Measurements from ENCODE around the gene REG4. TPM values are rescaled to one million over a fixed set of nuclear protein-coding genes. Genes with fewer than 3 reads are reported as not detected.

The REG4 gene
- total and polyA plus RNA-seq, 10 of the 15 experiments (the other 5 are each of a cell fraction or from before 2014, with no cell fraction given): not detected

DNA sequence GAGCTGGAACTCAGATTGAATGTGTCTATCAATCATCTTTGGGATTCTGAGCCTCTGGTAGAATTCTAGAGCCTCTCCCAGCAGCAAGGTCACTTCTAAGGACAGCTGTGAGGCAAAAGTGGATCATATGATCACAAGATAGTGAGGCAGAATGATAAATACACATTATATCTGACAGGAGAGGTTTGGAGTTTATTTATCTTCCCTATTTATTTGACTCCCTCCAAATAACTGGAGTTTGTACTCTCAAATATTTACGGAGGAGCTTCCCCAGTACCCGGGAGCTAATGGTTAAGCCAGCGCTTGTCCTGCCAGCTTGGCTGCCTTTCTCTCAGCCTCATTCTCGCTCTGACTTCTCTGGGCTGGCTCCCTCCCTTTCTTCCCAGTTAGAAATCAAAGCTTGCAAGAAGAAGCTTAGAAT, 44.9 kb downstream of the REG4 start:
- H3K27me3 ChIP-seq (replicated peaks in 1 of 2; ENCODE audit: control insufficient read depth in 2 of 2, insufficient read depth in 2 of 2, low read length in 1 of 2): no peaks in the 10 kb centered on the region
- no peaks in the 10 kb centered on the region for H3K9me3 ChIP-seq (replicated peaks; ENCODE audit: control insufficient read depth, insufficient read depth, low read length)
- no peaks in the 10 kb centered on the region for H3K79me2 ChIP-seq (ENCODE audit: control insufficient read depth, insufficient read depth, low read length)
- ChIA-PET CTCF (no interaction called here), POLR2A (no interaction called here), SMC1A (ENCODE audit: uncharacterized antibody, unreplicated experiment) (no interaction called here), RAD21 (ENCODE audit: unreplicated experiment) (no interaction called here)
- H2AFZ ChIP-seq (ENCODE audit: control insufficient read depth, low read depth, low read length): no peak overlapping the region
- FAIRE-seq (no peak), ATAC-seq (no peak), DNase-seq (ENCODE audit: low read depth, low spot score) (no peak)
- no peak for TF ChIP-seq MYB (IDR thresholded peaks at IDR 0.05; ENCODE audit: borderline replicate concordance, low read depth, low read length)
- H3K4me1 ChIP-seq (ENCODE audit: control insufficient read depth, insufficient read depth, low read length): no peaks in the 10 kb centered on the region
- BruUV-seq (replicated peaks): no TSS peak
- intact Hi-C loops (cut with micrococcal nuclease; ENCODE audit: unreplicated experiment) (no loop called here), in situ Hi-C loops (cut with MboI) (no loop called here)
- H3K4me2 ChIP-seq (ENCODE audit: control insufficient read depth, insufficient read depth): no peak overlapping the region
- H3K27ac ChIP-seq (ENCODE audit: control insufficient read depth, insufficient read depth): no peak overlapping the region
- H3K36me3 ChIP-seq (ENCODE audit: control insufficient read depth in 2 of 2, insufficient read depth in 2 of 2, low read length in 1 of 2): no peaks in the 10 kb centered on the region
- H4K20me1 ChIP-seq (ENCODE audit: control insufficient read depth, insufficient read depth): no peaks in the 10 kb centered on the region
- H3K9ac ChIP-seq (ENCODE audit: control insufficient read depth, insufficient read depth, low read length): no peak overlapping the region
- WGBS (ENCODE audit: insufficient coverage, insufficient replicate concordance, low lambda C conversion rate, missing lambda C conversion rate): 66% methylated on average over 4 of the region's 4 CpGs
- H3K4me3 ChIP-seq: no peak overlapping the region

DNA sequence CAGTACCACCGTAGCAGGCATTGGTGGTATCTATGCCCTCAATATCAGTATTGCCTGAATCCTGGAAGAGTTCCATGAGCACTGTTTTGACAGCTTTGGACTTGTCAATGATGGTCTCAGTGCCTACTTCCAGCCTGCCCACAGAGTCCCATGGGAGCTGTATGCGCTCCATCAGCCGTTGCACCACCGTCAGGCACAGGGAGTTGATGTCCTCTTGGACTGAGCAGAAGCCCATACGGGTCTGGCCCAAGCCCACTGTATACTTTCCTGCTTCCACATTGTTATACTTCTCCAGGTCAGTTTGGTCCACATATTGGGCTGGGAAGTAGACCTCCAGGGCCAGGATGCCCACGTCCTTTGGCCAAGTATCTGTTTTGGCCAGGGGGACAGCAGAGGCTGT, 47.0 kb downstream of the REG4 start:
- Histone ChIP-seq H3K27me3 (replicated peaks in 1 of 2; ENCODE audit: control insufficient read depth in 2 of 2, insufficient read depth in 2 of 2, low read length in 1 of 2) (no peaks in the 10 kb centered on the region), H3K27ac (ENCODE audit: control insufficient read depth, insufficient read depth) (no peak overlapping the region), H3K9me3 (replicated peaks; ENCODE audit: control insufficient read depth, insufficient read depth, low read length) (no peaks in the 10 kb centered on the region), H3K4me1 (ENCODE audit: control insufficient read depth, insufficient read depth, low read length) (no peaks in the 10 kb centered on the region), H3K9ac (ENCODE audit: control insufficient read depth, insufficient read depth, low read length) (no peak overlapping the region), H3K79me2 (ENCODE audit: control insufficient read depth, insufficient read depth, low read length) (no peaks in the 10 kb centered on the region), H3K4me3 (no peak overlapping the region), H2AFZ (ENCODE audit: control insufficient read depth, low read depth, low read length) (no peak overlapping the region), H4K20me1 (ENCODE audit: control insufficient read depth, insufficient read depth) (no peaks in the 10 kb centered on the region), H3K36me3 (ENCODE audit: control insufficient read depth in 2 of 2, insufficient read depth in 2 of 2, low read length in 1 of 2) (no peaks in the 10 kb centered on the region), H3K4me2 (ENCODE audit: control insufficient read depth, insufficient read depth) (no peak overlapping the region)
- no peak for ATAC-seq
- no peak for DNase-seq (ENCODE audit: low read depth, low spot score)
- FAIRE-seq: no peak
- WGBS (ENCODE audit: insufficient coverage, insufficient replicate concordance, low lambda C conversion rate, missing lambda C conversion rate): 14% methylated on average over 6 of the region's 6 CpGs
- no TSS peak for BruUV-seq (replicated peaks)
- ChIA-PET SMC1A (ENCODE audit: uncharacterized antibody, unreplicated experiment) (no interaction called here), CTCF (no interaction called here), RAD21 (ENCODE audit: unreplicated experiment) (no interaction called here), POLR2A (no interaction called here)
- in situ Hi-C loops (cut with MboI): no loop called here
- intact Hi-C loops (cut with micrococcal nuclease; ENCODE audit: unreplicated experiment): no loop called here
- TF ChIP-seq RAD51 (IDR thresholded peaks at IDR 0.05): no peak
- TF ChIP-seq, protein P1, sequence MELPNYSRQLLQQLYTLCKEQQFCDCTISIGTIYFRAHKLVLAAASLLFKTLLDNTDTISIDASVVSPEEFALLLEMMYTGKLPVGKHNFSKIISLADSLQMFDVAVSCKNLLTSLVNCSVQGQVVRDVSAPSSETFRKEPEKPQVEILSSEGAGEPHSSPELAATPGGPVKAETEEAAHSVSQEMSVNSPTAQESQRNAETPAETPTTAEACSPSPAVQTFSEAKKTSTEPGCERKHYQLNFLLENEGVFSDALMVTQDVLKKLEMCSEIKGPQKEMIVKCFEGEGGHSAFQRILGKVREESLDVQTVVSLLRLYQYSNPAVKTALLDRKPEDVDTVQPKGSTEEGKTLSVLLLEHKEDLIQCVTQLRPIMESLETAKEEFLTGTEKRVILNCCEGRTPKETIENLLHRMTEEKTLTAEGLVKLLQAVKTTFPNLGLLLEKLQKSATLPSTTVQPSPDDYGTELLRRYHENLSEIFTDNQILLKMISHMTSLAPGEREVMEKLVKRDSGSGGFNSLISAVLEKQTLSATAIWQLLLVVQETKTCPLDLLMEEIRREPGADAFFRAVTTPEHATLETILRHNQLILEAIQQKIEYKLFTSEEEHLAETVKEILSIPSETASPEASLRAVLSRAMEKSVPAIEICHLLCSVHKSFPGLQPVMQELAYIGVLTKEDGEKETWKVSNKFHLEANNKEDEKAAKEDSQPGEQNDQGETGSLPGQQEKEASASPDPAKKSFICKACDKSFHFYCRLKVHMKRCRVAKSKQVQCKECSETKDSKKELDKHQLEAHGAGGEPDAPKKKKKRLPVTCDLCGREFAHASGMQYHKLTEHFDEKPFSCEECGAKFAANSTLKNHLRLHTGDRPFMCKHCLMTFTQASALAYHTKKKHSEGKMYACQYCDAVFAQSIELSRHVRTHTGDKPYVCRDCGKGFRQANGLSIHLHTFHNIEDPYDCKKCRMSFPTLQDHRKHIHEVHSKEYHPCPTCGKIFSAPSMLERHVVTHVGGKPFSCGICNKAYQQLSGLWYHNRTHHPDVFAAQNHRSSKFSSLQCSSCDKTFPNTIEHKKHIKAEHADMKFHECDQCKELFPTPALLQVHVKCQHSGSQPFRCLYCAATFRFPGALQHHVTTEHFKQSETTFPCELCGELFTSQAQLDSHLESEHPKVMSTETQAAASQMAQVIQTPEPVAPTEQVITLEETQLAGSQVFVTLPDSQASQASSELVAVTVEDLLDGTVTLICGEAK (IDR thresholded peaks at IDR 0.05; ENCODE audit: borderline replicate concordance): no peak
- TF ChIP-seq TAF1 (IDR thresholded peaks at IDR 0.05; ENCODE audit: borderline replicate concordance, low read depth, low read length): no peak
- TF ChIP-seq HCFC1 (IDR thresholded peaks at IDR 0.05; ENCODE audit: low read length): no peak
- no peak for TF ChIP-seq ZNF24 (IDR thresholded peaks at IDR 0.05)
- TF ChIP-seq, protein P2, sequence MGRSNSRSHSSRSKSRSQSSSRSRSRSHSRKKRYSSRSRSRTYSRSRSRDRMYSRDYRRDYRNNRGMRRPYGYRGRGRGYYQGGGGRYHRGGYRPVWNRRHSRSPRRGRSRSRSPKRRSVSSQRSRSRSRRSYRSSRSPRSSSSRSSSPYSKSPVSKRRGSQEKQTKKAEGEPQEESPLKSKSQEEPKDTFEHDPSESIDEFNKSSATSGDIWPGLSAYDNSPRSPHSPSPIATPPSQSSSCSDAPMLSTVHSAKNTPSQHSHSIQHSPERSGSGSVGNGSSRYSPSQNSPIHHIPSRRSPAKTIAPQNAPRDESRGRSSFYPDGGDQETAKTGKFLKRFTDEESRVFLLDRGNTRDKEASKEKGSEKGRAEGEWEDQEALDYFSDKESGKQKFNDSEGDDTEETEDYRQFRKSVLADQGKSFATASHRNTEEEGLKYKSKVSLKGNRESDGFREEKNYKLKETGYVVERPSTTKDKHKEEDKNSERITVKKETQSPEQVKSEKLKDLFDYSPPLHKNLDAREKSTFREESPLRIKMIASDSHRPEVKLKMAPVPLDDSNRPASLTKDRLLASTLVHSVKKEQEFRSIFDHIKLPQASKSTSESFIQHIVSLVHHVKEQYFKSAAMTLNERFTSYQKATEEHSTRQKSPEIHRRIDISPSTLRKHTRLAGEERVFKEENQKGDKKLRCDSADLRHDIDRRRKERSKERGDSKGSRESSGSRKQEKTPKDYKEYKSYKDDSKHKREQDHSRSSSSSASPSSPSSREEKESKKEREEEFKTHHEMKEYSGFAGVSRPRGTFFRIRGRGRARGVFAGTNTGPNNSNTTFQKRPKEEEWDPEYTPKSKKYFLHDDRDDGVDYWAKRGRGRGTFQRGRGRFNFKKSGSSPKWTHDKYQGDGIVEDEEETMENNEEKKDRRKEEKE (IDR thresholded peaks at IDR 0.05): no peak
- TF ChIP-seq, protein P3, sequence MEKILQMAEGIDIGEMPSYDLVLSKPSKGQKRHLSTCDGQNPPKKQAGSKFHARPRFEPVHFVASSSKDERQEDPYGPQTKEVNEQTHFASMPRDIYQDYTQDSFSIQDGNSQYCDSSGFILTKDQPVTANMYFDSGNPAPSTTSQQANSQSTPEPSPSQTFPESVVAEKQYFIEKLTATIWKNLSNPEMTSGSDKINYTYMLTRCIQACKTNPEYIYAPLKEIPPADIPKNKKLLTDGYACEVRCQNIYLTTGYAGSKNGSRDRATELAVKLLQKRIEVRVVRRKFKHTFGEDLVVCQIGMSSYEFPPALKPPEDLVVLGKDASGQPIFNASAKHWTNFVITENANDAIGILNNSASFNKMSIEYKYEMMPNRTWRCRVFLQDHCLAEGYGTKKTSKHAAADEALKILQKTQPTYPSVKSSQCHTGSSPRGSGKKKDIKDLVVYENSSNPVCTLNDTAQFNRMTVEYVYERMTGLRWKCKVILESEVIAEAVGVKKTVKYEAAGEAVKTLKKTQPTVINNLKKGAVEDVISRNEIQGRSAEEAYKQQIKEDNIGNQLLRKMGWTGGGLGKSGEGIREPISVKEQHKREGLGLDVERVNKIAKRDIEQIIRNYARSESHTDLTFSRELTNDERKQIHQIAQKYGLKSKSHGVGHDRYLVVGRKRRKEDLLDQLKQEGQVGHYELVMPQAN (conservative IDR thresholded peaks at IDR 0.05): no peak
- TF ChIP-seq CBX5 (IDR thresholded peaks at IDR 0.05; ENCODE audit: low read depth): no peak
- no peak for TF ChIP-seq CBX3 (IDR thresholded peaks at IDR 0.05; ENCODE audit: borderline replicate concordance, low read depth)

Data from GM12878 (cell line).